Measurements from ENCODE around the gene SLC5A11. TPM values are rescaled to one million over a fixed set of nuclear protein-coding genes. Genes with fewer than 3 reads are reported as not detected.

SLC5A11 gene
- polyA plus RNA-seq, 3 donors: 0.60 TPM; not detected in 2

DNA sequence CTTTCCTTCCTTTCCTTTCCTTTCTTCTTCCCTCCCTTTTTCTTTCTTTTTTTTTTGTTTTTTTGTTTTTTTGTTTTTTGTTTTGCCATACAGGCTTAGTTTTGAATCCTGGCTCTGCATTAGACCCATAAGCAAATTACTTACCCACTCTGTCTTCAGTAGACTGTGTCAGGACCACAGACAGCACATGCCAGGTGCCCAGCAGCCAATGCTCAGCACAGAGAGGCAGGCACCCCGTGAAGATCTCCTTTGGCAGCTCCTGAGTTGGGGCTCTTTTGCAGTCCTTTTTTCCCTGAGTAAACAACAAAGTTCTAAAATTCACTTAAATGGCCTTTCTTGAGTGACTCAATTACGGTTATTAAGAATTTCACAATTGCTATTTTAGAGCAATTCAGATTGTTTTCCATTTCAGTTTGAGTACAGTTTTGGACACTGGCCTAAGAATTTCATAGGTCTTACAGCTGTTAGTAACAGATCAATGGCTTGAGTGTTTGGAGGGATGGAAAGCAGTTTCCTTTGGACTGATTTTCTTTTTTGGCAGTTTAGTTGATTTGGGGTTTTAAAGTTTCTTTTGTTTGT is 26.2 kb upstream of the SLC5A11 start:
- H3K4me3 Mint-ChIP-seq: no peak overlapping the region
- H3K4me1 ChIP-seq (ENCODE audit: control insufficient read depth in 1 of 2, insufficient read depth in 2 of 2, low read length in 2 of 2): no peaks in the 10 kb centered on the region
- H3K36me3 ChIP-seq (replicated peaks in 1 of 2; ENCODE audit: control insufficient read depth in 1 of 2, insufficient read depth in 2 of 2, low read length in 2 of 2): peaks cover 91 to 99% of the 10 kb centered on the region in 2 donors
- TF ChIP-seq, protein P1, sequence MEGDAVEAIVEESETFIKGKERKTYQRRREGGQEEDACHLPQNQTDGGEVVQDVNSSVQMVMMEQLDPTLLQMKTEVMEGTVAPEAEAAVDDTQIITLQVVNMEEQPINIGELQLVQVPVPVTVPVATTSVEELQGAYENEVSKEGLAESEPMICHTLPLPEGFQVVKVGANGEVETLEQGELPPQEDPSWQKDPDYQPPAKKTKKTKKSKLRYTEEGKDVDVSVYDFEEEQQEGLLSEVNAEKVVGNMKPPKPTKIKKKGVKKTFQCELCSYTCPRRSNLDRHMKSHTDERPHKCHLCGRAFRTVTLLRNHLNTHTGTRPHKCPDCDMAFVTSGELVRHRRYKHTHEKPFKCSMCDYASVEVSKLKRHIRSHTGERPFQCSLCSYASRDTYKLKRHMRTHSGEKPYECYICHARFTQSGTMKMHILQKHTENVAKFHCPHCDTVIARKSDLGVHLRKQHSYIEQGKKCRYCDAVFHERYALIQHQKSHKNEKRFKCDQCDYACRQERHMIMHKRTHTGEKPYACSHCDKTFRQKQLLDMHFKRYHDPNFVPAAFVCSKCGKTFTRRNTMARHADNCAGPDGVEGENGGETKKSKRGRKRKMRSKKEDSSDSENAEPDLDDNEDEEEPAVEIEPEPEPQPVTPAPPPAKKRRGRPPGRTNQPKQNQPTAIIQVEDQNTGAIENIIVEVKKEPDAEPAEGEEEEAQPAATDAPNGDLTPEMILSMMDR (IDR thresholded peaks at IDR 0.05): no peak
- no peak overlapping the region for H3K27ac Mint-ChIP-seq
- no CpG with 5 or more reads among the region's 2 CpGs for WGBS (ENCODE audit: insufficient coverage)
- H3K4me1 Mint-ChIP-seq: no peaks in the 10 kb centered on the region
- no peak for DNase-seq
- no peak overlapping the region for H3K4me2 ChIP-seq (replicated peaks; ENCODE audit: extremely low read depth, low read length, poor library complexity, severe bottlenecking)
- no peak overlapping the region for H3K9ac ChIP-seq (ENCODE audit: insufficient read depth, low read length, poor library complexity, severe bottlenecking)
- H3K27me3 ChIP-seq (ENCODE audit: control insufficient read depth in 2 of 2, insufficient read depth in 2 of 2, low read length in 2 of 2): no peaks in the 10 kb centered on the region
- no peak overlapping the region for H3K4me3 ChIP-seq (replicated peaks in 1 of 3; ENCODE audit: low read depth in 2 of 3, low read length in 3 of 3)
- peaks cover 93 to 94% of the 10 kb centered on the region in 2 donors for H3K36me3 Mint-ChIP-seq
- no peaks in the 10 kb centered on the region for H4K20me1 ChIP-seq (ENCODE audit: insufficient read depth, low read length)
- intact Hi-C loops (cut with micrococcal nuclease): no loop called here
- H3K9me3 Mint-ChIP-seq: no peaks in the 10 kb centered on the region
- no peak overlapping the region for H2AFZ ChIP-seq (ENCODE audit: insufficient read depth, low read depth, low read length, poor library complexity, severe bottlenecking)
- H3K27ac ChIP-seq (ENCODE audit: low read depth in 1 of 2, low read length in 2 of 2): no peak overlapping the region
- H3K27me3 Mint-ChIP-seq (ENCODE audit: low read depth in 3 of 3): no peaks in the 10 kb centered on the region
- no peaks in the 10 kb centered on the region for H3K79me2 ChIP-seq (ENCODE audit: insufficient read depth, low read length)
- H3K9me3 ChIP-seq (replicated peaks in 1 of 2; ENCODE audit: control insufficient read depth in 1 of 2, insufficient read depth in 1 of 2, low read length in 2 of 2): no peaks in the 10 kb centered on the region

DNA sequence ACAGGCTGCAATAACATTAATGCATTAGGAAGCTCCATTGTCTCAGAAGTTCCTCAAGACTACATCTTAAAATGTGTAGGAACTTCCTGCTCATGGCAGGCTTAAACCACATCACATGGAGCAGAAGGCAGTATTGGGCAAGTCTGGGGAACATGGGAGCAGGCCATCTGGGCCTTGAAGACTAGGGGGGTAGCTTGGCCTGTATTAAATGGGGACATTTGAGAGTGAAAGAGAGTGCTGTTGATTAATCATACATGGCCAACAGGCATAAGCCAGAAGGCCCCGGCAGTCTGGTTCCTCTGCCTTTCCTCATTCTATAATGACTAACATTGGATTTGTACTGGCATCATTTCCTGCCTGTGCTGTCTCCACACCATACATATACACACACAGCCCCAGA is 25.2 kb upstream of the SLC5A11 start:
- no peak for DNase-seq
- Histone ChIP-seq H3K79me2 (ENCODE audit: insufficient read depth, low read length) (no peaks in the 10 kb centered on the region), H3K9me3 (replicated peaks in 1 of 2; ENCODE audit: control insufficient read depth in 1 of 2, insufficient read depth in 1 of 2, low read length in 2 of 2) (no peaks in the 10 kb centered on the region), H3K4me1 (ENCODE audit: control insufficient read depth in 1 of 2, insufficient read depth in 2 of 2, low read length in 2 of 2) (no peaks in the 10 kb centered on the region), H3K4me3 (replicated peaks in 1 of 3; ENCODE audit: low read depth in 2 of 3, low read length in 3 of 3) (no peak overlapping the region), H3K27me3 (ENCODE audit: control insufficient read depth in 2 of 2, insufficient read depth in 2 of 2, low read length in 2 of 2) (no peaks in the 10 kb centered on the region), H3K9ac (ENCODE audit: insufficient read depth, low read length, poor library complexity, severe bottlenecking) (no peak overlapping the region), H3K4me2 (replicated peaks; ENCODE audit: extremely low read depth, low read length, poor library complexity, severe bottlenecking) (no peak overlapping the region), H2AFZ (ENCODE audit: insufficient read depth, low read depth, low read length, poor library complexity, severe bottlenecking) (no peak overlapping the region), H3K36me3 (replicated peaks in 1 of 2; ENCODE audit: control insufficient read depth in 1 of 2, insufficient read depth in 2 of 2, low read length in 2 of 2) (peaks cover 89 to 99% of the 10 kb centered on the region in 2 donors), H4K20me1 (ENCODE audit: insufficient read depth, low read length) (no peaks in the 10 kb centered on the region), H3K27ac (ENCODE audit: low read depth in 1 of 2, low read length in 2 of 2) (peak overlapping the region in 1 of 2 donors; percentile 32)
- Mint-ChIP-seq H3K36me3 (peaks cover 91 to 94% of the 10 kb centered on the region in 2 donors), H3K4me3 (no peak overlapping the region), H3K9me3 (no peaks in the 10 kb centered on the region), H3K27ac (peak overlapping the region in 1 of 7 donors; percentile 38), H3K4me1 (no peaks in the 10 kb centered on the region), H3K27me3 (ENCODE audit: low read depth in 3 of 3) (no peaks in the 10 kb centered on the region)
- WGBS (ENCODE audit: insufficient coverage): no CpG with 5 or more reads among the region's 1 CpG
- TF ChIP-seq, protein P1 (IDR thresholded peaks at IDR 0.05): no peak
- intact Hi-C loops (cut with micrococcal nuclease): no loop called here
